GM21528 (cell line): ENCODE measurements around the gene RIPPLY1.
"Not testable (repeated sequence)": the region's sequence is repeated elsewhere in the genome, so short reads cannot be mapped to it uniquely, and the experiment has no call there.

ENCODE experiments used
- ATAC-seq: cut with Tn5 transposase; IDR thresholded peaks from one replicate; pipeline ENCODE4 v1.9.1; 2021; ENCODE audit warnings: mild to moderate bottlenecking, moderate library complexity; ENCODE audit not compliant: unreplicated experiment, low FRiP score

Gene RIPPLY1

DNA sequence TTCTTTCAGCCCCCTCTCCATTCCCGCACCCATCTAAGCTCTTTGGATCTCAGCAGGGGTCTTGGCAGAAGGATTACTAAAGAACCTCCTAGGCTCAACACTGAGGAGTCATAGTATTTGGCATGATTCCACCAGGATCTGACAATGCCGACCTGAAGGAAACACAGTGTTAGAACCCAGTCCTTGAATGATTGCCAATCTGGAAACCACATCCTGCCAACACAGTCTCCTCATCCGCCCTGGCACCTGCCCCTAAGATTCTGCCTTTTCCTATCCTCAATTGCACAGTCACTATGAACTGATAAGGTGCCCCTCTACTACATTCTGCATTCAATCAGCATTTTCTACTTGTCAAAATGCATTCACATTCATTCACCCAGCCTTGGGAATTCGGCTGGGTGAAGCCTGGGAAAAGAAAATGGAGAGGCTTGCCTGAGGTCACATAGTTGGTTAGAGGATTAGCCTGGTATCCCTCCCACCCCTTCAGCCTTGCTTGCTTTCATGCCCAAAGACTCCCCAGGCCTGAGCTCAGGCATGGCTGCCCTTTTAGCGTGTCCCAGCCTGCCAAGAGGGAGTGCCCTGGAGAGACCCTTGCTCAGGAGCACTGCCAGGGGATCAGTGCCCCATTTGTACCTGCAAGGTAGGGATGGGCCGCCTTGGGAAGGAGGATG lies 14.8 kb upstream of the RIPPLY1 start:
- ATAC-seq, result no peak

DNA sequence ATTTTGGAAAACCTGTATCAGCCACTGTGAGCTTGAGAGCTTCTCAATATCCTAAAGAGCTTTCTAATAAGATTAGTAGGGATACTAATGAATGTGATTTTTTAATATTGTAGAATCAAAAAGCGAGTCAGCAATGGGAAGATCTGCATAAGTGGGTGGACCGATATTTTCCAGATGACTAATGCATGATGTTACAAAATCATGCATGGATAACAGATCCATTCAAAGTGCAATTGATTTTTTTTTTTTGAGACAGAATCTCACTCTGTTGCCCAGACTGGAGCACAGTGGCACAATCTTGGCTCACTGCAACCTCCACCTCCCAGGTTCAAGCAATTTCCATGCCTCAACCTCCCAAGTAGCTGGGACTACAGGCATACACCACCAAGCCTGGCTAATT lies 9.7 kb upstream of the RIPPLY1 start:
- no peak for ATAC-seq

- ATAC-seq, result no peak
Observed at GRCh38 chrX:106906361-106906760, 3.2 kb upstream of the RIPPLY1 start.

- ATAC-seq, result no peak
Observed at GRCh38 chrX:106905064-106905708, 2.0 kb upstream of the RIPPLY1 start.

DNA sequence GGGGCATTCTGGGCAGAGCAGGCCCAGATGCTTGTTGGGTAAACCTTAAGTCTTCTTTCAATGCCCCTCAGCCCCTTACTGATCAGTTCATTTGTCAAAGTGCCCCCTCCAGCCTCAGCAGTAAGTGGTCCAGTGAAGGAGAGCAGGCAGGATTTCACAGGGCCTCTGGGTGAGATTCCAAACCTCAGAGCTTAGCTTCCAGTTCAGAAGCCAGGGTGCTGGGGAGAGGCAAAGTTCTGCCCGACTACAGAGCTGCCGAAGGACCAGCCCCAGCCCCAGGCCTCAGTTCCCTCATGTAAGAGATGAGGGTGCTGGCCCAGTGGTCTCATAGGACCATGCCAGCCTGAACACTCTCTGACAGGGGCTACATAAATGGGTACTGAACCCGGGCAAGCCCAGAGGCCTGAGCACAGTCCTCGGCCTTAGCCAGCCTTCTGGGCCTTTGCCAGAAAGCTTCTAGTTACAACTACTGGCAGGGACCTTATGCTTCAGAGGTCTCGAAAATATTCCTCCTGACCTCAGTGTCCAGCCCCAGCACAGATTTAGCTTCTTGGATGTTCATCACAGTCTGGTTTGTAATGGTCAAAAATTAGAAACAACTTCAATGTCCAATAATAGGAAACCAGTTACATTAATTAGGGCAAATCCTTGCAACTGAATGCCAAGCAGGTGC lies 851 bp upstream of the RIPPLY1 start:
- ATAC-seq, result no peak

GRCh38 chrX:106902684-106903083 lies 457 bp downstream of the RIPPLY1 start:
- no peak for ATAC-seq

DNA sequence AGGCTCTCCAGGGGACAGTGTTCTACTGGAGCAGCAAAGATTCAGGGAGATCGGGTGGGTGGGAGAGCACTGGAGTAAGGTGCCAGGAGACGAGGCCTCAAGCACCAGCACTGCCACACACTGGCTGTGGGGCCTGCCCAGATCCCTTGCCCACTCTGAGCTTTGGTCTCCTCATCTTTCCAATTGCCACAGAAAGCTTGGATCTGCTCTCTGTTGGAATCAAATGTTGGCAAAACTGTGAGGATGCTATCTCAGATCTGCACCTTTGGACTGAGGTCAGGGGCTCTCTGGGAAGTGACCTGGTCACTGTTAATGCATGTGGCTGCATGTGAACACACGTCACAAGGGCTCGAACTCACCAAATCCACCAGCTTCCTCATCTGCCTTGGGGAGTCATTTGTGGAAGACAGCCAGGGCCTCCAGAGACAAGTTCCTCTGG lies 1.3 kb downstream of the RIPPLY1 start:
- no peak for ATAC-seq

- no peak for ATAC-seq
Observed at GRCh38 chrX:106901341-106901740, 1.8 kb downstream of the RIPPLY1 start.

GRCh38 chrX:106899841-106900240 lies 3.3 kb downstream of the RIPPLY1 start:
- no peak for ATAC-seq

- no peak for ATAC-seq
Observed at GRCh38 chrX:106899276-106899675, 3.9 kb downstream of the RIPPLY1 start.

DNA sequence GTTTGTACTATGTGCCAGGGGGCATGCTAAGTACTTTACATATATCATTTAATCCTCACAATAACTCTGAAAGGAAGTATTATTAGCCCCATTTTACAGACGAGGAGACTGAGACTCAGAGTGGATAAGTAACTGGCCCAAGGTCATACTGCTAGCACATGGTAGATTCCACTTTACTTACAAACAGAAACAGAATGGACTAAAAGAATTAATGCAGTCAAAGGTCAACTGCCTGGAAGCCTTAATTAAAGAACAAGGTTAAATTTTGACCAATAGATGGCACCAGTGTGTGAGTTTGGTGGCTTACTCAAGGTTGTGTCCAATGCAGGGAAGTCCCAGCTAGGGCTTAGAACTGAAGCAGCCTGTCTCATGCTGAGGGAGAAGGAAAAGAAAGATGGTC lies 4.7 kb downstream of the RIPPLY1 start:
- peak; percentile 80 for ATAC-seq

- ATAC-seq, result no peak
Observed at GRCh38 chrX:106897259-106897658, 5.9 kb downstream of the RIPPLY1 start.

- no peak for ATAC-seq
Observed at GRCh38 chrX:106894978-106895452, 8.1 kb downstream of the RIPPLY1 start.

DNA sequence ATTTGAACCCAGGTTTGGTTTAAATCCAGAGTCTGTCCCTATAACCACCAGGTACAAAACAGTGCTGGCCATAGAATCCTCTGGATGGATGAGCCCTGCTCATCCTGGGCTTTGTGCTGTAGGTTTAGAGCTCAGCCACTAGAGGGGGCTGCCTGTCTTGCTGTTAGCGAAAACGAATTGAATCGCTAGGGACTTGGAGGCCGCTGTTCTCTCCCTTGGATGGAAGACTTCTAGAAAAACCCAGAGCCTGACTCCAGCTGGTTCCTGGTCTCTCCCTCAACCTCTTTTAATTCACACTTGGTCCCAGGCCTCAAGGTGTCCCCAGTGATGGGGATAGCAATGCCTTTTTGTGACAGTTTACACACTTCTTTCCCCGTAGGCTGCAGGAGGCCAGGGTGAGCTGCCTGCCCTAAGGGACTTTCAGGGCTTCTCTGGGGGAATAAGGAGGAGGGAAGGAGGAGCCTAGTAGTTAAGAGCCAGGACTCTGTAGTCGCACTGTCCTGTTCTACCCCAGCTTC lies 8.7 kb downstream of the RIPPLY1 start:
- peak; percentile 75 for ATAC-seq

GRCh38 chrX:106891762-106892460 lies 11.2 kb downstream of the RIPPLY1 start:
- no peak for ATAC-seq

DNA sequence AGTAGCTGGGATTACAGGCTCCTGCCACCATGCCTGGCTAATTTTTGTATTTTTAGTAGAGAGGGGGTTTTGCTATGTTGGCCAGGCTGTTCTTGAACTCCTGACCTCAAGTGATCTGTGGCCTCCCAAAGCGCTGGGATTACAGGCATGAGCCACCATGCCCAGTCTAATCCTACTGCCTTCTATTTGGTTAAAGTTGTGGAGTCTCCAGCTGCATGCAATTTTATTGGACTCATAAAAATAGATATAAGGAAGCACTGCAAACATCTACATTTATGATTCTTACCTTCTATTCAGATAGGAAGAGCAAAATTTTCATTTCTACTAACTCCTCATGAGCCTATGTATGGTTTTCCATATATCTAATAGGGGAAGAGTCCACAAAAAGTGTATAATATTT lies 13.7 kb downstream of the RIPPLY1 start:
- ATAC-seq, result no peak

DNA sequence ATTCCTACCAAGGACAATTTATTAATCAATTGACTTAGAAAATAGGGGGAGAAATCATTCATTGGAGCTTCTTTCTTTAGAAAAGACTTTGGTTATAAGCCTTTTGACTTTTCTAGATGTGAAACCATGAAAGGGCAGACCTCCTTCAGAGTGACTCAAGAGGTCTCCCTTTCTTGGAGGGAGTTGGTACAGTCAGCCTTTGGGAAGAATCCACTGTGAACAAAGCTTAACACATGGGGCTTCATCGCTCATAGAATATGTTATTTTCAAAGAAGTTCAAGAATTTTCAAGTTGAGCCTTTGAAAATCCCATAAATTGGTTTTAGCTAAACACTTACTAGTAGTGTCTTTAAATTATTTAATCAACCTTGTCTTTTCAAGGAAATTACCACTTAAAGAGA lies 28.0 kb downstream of the RIPPLY1 start:
- no peak for ATAC-seq

DNA sequence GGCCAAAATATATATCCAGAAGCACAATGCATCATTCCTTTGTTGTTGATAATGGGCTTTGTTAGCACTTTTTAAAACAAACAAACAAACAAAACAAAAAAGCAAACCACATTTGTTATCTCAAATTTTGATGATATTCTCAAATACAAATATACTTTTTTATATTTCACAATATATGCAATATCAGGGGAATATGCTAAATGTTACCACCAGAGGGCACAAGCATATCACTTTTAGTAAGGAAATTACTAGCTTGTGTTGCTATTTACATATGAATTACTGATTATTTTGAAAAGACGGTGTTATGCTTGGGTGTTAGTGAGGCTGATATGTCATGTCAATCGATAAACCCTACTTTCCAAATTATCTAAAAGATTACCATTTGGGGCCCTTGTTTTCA lies 29.1 kb downstream of the RIPPLY1 start:
- ATAC-seq, result no peak

DNA sequence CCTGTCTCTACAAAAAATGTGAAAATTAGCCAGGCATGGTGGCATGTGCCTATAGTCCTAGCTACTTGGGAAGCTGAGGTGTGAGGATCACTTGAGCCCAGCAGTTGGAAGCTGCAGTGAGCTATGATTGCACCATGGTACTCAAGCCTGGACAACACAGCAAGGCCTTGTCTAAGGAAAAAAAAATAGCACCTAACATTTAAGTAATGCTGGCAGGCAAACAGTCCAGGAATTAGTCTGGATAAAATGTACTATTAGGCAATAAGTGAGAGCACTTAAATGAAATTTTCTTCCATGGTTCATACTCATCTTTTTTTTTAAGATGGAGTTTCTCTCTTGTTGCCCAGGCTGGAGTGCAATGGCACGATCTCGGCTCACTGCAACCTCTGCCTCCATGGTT lies 30.3 kb downstream of the RIPPLY1 start:
- ATAC-seq, result not testable (repeated sequence)

- no peak for ATAC-seq
Observed at GRCh38 chrX:106863697-106864096, 39.4 kb downstream of the RIPPLY1 start.
